A673 (cell line): ENCODE measurements around the gene BBS5. TPM values are rescaled to one million over a fixed set of nuclear protein-coding genes. Genes with fewer than 3 reads are reported as not detected.

Experiments used
- BruUV-seq: library from RNA; stranded (reverse); fragments of 400-500 nt; replicated peaks from 2 replicates; lab custom pipeline; 2021; lab: Mats Ljungman, UMichigan
- CTCF ChIA-PET: fragments of 300-600 bp; sonication (Branson Sonifier 250); formaldehyde crosslinking; loops from one replicate; lab custom pipeline; 2022; ENCODE audit warnings: antibody characterized with exemption; lab: Charles Lee
- POLR2A ChIA-PET: fragments of 300-600 bp; sonication (Branson Sonifier 250); formaldehyde crosslinking; loops from one replicate; lab custom pipeline; 2022; ENCODE audit warnings: antibody characterized with exemption; ENCODE audit not compliant: low non-redundant PET; lab: Charles Lee
- DNase-seq: peaks from one replicate; pipeline ENCODE4 v3.0.0-alpha.2; 2015; ENCODE audit warnings: low spot score
- H3K27ac ChIP-seq: fragments of 200-600 bp; sonication (generic); 2 replicates; pipeline ENCODE4 v1.5.1; 2016; ENCODE audit warnings: mixed run types, low read depth, mild to moderate bottlenecking, mixed read lengths, antibody characterized with exemption, low read length; ENCODE audit not compliant: poor library complexity, severe bottlenecking
- H3K27me3 ChIP-seq: fragments of 200-600 bp; sonication (generic); replicated peaks from 2 replicates; pipeline ENCODE4 v1.6.1; 2017; ENCODE audit warnings: mixed run types, low read depth, mild to moderate bottlenecking, mixed read lengths, antibody characterized with exemption, low read length; ENCODE audit not compliant: insufficient read depth, poor library complexity
- H3K36me3 ChIP-seq: fragments of 200-600 bp; sonication (generic); 2 replicates; pipeline ENCODE4 v1.6.1; 2016; ENCODE audit warnings: mixed run types, mild to moderate bottlenecking, mixed read lengths, antibody characterized with exemption, low read length; ENCODE audit not compliant: insufficient read depth, poor library complexity, severe bottlenecking
- H3K4me1 ChIP-seq: fragments of 200-600 bp; sonication (generic); 2 replicates; pipeline ENCODE4 v1.6.1; 2017; ENCODE audit warnings: mixed run types, mild to moderate bottlenecking, mixed read lengths, antibody characterized with exemption, low read length; ENCODE audit not compliant: insufficient read depth, poor library complexity, severe bottlenecking
- H3K4me3 ChIP-seq: fragments of 200-600 bp; sonication (generic); 2 replicates; pipeline ENCODE4 v1.5.1; 2016; ENCODE audit warnings: low read depth, mixed run types, mild to moderate bottlenecking, mixed read lengths, low read length; ENCODE audit not compliant: poor library complexity, severe bottlenecking
- H3K9me3 ChIP-seq: fragments of 200-600 bp; sonication (generic); 2 replicates; pipeline ENCODE4 v1.6.1; 2016; ENCODE audit warnings: mixed run types, low read depth, mild to moderate bottlenecking, mixed read lengths, antibody characterized with exemption, low read length; ENCODE audit not compliant: poor library complexity, severe bottlenecking
- CTCF ChIP-seq: fragments of 300-800, 200-600 bp; sonication (generic); conservative IDR thresholded peaks from 2 replicates; pipeline ENCODE4 v1.5.1; 2017; ENCODE audit warnings: low read depth, mild to moderate bottlenecking, antibody characterized with exemption, low read length, moderate library complexity, mixed read lengths
- EZH2 ChIP-seq: fragments of 200-600 bp; sonication (generic); IDR thresholded peaks from 2 replicates; pipeline ENCODE4 v1.6.1; 2017; ENCODE audit warnings: borderline replicate concordance, low read depth, mild to moderate bottlenecking, mixed read lengths, antibody characterized with exemption, low read length; ENCODE audit not compliant: poor library complexity, severe bottlenecking
- intact Hi-C: fragments of 100-400 bp; cut with micrococcal nuclease; formaldehyde crosslinking; loops from one replicate; pipeline ENCODE4 v1.10.0; 2022; ENCODE audit not compliant: unreplicated experiment
- total RNA-seq: library from RNA; stranded (reverse); gene quantifications from 2 replicates; pipeline ENCODE4 v1.2.3, GENCODE V29; 2021

The BBS5 gene
- total RNA-seq, 1 experiment from 2014 or later = 11.5 TPM

DNA sequence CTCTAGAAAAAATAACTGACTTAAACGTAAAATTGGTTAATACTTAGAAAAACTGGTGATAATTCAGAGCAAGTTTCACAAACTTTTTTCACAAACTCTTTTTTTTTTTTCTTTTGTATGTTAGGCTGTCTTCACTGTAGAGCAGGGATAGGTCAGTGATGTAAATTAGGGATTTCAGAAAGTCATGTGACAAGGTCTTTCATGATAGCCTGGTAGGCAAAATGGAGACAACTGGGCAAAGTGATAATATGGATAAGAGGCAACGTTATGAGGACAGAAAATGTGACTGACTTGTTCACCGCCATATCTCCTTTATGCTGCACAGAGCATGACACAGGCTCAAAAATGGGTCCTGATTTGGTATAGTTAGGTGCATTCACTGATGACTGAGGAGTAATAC lies 39.4 kb upstream of the BBS5 start:
- POLR2A ChIA-PET = no interaction called here
- CTCF ChIA-PET = no interaction called here
- no peak for DNase-seq
- no peaks in the 10 kb centered on the region for H3K9me3 ChIP-seq
- peaks cover 35% of the 10 kb centered on the region for H3K27me3 ChIP-seq
- no TSS peak for BruUV-seq
- no peaks in the 10 kb centered on the region for H3K4me1 ChIP-seq
- TF ChIP-seq EZH2 (no peak), CTCF (no peak)
- intact Hi-C loops = no loop called here
- H3K36me3 ChIP-seq = no peaks in the 10 kb centered on the region
- H3K27ac ChIP-seq = no peak overlapping the region
- H3K4me3 ChIP-seq = no peak overlapping the region

DNA sequence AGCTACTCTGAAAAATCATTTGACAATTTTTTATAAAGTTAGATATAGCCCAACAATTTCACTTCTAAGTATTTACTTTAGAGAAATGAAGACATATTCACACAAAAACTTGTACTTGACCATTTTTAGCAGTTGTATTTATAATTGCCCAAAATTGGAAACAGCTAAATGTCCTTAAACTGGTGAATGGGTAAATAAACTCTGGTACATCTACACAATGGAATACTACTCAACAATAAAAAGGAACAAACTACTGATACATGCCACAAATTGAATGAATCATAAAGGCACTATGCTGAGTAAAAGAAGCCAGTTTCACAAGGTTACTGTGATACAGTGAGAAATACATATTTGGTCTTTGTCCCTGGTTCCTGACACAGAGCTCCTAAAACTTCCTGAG lies 32.8 kb upstream of the BBS5 start:
- intact Hi-C loops = no loop called here
- DNase-seq = no peak
- no peaks in the 10 kb centered on the region for H3K36me3 ChIP-seq
- H3K4me3 ChIP-seq = no peak overlapping the region
- BruUV-seq = no TSS peak
- no peak for TF ChIP-seq EZH2
- no peak for TF ChIP-seq CTCF
- H3K9me3 ChIP-seq = no peaks in the 10 kb centered on the region
- H3K27ac ChIP-seq = no peak overlapping the region
- H3K27me3 ChIP-seq = peaks cover 17% of the 10 kb centered on the region
- no peaks in the 10 kb centered on the region for H3K4me1 ChIP-seq
- CTCF ChIA-PET = no interaction called here
- POLR2A ChIA-PET = no interaction called here

DNA sequence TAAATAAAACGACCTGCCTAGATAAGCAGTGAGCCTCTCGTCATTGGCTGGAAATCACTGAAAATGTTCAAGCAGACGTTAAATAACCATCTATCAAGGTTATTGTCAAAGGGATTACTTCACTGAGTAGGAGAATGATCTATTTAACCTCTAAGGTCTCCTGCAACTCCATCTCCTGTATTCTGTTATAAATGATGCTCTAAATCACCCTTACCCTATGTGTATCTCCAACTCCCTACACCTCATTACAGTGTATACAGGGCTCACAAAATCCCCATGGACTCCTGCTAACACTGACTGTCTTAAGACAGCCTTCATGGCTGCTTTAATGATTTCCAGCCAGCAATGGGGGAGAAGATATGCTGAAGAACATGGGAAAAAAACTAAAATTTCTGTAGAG lies 31.0 kb upstream of the BBS5 start:
- CTCF ChIA-PET = no interaction called here
- BruUV-seq = no TSS peak

More for the DNA sequence above, 31.0 kb upstream of the BBS5 start:
- intact Hi-C loops = no loop called here
- no peak overlapping the region for H3K27ac ChIP-seq
- H3K9me3 ChIP-seq = no peaks in the 10 kb centered on the region
- DNase-seq = no peak
- no peak overlapping the region for H3K4me3 ChIP-seq
- no peaks in the 10 kb centered on the region for H3K4me1 ChIP-seq
- peaks cover 2% of the 10 kb centered on the region for H3K27me3 ChIP-seq
- POLR2A ChIA-PET = no interaction called here
- TF ChIP-seq EZH2 = no peak
- no peak for TF ChIP-seq CTCF
- no peaks in the 10 kb centered on the region for H3K36me3 ChIP-seq
